Left forelimb (tissue), 1 donor: Measurements from ENCODE around the gene ERF.
"Not testable (repeated sequence)": the region's sequence is repeated elsewhere in the genome, so short reads cannot be mapped to it uniquely, and the experiment has no call there.

Experiments used
- DNase-seq: peaks from one replicate; pipeline ENCODE4 v3.0.0-alpha.2; 2018; ENCODE audit warnings: low spot score

The ERF gene

DNA sequence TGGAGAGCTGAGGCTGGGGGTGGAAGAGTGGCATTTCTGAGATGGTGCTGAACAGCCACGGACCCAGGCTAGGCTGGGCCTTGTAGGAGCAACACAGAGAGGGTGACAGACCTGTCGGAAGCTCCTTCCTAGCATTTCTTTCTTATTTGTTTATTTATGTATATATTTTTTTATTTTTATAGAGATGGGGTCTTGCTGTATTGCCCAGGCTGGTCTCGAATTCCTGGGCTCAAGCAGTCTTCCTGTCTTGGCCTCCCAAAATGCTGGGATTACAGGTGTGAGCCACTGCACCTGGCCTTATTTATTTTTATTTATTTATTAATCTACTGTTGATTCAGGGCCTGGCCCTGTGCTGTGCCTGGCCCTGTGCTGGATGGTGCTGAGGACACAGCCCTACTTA lies 20.6 kb upstream of the ERF start:
- DNase-seq: no peak

DNA sequence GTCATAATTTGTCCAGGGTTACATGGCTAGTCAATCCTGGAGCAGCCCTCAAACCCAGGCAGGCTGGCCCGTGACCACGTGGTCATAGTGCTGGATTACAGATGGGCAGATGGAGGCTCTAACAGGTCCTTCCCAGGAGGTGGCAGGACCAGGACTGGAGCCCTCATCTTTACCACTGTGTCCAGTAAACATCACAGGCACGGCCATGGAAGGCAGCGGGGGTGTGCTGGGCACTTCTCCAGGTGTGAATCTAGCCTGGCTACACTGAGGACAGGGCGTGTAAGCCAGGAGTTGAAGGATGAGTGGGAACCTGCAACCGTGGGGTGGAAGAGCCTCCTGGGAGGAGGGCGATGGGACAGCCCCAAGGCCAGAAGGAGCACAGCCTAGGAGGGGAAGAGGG lies 20.2 kb upstream of the ERF start:
- DNase-seq: no peak

DNA sequence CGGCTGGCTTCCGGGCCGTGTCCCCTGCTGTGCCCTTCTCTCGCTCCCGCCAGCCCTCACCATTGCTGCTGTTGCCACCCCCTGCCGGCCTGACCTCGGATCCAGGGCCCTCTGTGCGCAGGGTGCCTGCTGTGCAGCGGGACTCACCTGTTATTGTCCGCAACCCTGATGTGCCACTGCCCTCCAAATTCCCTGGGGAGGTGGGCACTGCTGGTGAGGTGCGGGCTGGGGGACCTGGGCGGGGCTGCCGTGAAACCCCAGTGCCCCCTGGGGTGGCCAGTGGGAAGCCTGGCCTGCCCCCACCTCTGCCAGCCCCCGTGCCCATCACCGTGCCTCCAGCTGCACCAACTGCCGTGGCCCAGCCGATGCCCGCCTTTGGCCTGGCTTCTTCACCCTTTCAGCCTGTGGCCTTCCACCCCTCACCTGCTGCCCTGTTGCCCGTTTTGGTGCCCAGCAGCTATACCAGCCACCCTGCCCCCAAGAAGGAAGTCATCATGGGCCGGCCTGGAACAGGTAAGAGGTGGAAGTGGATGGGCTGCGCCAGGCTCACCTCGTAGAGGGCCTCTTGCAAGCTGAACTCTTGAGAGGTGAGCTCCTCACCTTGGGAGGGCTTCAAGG lies 19.2 kb upstream of the ERF start:
- no peak for DNase-seq

DNA sequence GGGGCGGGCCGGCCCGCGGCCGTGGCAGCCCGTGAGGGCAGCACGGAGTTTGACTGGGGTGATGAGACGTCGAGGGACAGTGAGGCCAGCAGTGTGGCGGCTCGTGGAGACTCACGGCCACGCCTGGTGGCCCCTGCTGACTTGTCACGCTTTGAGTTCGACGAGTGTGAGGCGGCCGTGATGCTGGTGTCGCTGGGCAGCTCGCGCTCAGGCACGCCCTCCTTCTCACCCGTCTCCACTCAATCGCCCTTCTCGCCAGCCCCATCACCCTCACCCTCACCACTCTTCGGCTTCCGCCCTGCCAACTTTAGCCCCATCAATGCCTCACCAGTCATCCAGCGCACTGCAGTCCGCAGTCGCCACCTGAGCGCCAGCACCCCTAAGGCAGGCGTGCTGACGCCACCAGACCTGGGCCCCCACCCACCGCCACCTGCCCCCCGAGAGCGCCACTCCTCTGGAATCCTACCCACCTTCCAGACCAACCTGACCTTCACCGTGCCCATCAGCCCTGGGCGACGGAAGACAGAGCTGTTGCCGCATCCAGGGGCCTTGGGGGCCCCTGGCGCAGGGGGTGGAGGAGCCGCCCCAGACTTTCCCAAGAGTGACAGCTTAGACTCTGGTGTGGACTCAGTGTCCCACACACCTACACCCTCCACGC lies 18.6 kb upstream of the ERF start:
- DNase-seq: no peak

DNA sequence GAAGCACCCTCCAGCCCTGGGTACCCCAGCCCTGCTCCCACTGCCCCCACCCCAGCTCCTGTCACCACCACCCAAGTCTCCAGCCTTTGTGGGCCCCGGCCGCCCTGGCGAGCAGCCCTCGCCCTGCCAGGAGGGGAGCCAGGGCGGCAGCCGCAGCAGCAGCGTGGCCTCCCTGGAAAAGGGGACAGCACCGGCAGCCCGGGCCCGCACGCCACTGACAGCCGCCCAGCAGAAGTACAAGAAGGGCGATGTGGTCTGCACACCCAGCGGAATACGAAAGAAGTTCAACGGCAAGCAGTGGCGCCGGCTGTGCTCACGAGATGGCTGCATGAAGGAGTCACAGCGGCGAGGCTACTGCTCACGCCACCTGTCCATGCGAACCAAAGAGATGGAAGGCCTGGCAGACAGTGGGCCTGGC lies 18.1 kb upstream of the ERF start:
- no peak for DNase-seq

DNA sequence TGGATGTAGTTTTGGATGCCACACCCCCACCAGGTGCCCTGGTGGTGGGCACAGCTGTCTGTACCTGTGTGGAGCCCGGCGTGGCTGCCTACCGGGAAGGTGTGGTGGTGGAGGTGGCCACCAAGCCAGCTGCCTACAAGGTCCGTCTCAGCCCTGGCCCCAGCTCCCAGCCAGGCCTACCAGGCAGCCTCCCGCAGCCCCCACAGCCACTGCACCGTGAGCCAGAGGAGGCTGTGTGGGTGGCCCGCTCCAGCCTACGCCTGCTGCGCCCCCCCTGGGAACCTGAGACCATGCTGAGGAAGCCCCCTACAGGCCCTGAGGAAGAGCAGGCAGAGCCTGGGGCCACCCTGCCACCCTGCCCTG lies 17.6 kb upstream of the ERF start:
- no peak for DNase-seq

DNA sequence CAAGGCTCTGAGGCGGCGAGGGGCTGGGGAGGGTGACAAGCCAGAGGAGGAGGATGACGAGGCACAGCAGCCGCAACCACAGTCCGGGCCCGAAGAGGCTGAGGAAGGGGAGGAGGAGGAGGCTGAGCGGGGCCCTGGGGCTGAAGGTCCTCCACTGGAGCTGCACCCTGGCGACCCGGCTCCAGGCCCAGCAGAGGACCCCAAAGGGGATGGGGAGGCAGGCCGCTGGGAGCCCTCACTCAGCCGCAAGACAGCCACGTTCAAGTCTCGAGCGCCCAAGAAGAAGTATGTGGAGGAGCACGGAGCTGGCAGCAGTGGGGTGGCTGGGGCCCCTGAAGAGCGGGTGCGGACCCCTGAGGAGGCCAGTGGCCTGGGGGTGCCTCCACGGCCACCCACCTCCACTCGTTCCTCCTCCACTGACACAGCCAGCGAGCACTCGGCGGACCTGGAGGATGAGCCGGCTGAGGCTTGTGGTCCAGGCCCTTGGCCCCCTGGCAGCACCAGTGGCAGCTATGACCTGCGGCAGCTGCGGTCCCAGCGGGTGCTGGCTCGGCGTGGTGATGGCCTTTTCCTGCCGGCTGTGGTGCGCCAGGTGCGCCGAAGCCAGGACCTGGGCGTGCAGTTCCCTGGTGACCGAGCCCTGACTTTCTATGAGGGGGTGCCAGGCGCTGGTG lies 17.1 kb upstream of the ERF start:
- DNase-seq: no peak

DNA sequence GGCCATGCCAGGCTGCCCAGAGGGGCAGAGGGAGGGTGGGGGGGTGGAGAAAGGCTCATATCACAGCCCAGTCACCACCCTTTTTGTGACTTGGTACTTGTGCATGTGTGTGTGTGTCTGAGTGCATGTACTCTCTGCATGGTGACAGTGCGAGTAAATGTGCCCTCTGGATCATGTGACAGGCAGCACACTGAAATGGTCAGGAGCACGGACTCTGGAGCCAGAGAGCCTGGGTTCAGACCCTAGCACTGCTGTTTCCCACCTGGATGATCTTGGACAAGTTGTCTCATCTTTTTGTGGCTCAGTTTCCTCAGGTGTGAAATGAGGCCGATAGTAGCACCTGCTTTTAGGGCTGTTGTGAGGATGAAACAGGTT lies 16.1 kb upstream of the ERF start:
- DNase-seq: no peak

DNA sequence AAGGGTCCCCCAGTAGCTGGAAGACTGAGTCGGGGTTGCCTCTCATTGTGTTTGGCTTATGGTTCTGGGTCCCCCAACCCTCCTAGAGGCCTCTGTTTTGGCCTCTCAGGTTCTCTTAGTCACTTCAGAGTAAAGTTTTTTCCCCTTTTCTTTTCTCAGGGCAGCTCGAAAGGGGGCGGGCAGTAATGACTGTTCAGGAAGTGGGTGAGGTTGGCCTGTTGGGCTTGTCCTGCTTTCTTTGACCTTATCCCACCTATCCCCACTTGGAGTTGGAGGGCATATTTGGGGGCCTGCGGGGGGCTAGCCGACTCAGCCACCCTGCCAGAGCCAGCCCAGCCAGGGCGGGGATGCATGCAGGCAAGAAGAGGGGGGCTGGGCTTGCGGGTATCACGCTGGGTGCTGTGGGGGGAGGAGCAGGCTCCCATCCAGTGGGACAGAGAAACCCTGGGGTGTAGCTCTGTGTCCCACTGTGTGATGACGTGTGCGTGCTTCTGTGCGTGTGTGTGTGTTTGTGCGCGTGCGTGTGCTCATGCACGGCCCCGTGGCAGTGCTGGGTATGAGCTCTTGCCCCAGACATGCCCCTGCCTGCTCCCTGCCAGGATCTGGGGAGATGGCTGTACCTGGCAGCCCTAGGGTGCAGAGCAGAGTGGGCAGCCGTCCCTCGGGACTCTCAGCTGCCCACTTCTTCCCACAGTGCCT lies 15.6 kb upstream of the ERF start:
- no peak for DNase-seq

DNA sequence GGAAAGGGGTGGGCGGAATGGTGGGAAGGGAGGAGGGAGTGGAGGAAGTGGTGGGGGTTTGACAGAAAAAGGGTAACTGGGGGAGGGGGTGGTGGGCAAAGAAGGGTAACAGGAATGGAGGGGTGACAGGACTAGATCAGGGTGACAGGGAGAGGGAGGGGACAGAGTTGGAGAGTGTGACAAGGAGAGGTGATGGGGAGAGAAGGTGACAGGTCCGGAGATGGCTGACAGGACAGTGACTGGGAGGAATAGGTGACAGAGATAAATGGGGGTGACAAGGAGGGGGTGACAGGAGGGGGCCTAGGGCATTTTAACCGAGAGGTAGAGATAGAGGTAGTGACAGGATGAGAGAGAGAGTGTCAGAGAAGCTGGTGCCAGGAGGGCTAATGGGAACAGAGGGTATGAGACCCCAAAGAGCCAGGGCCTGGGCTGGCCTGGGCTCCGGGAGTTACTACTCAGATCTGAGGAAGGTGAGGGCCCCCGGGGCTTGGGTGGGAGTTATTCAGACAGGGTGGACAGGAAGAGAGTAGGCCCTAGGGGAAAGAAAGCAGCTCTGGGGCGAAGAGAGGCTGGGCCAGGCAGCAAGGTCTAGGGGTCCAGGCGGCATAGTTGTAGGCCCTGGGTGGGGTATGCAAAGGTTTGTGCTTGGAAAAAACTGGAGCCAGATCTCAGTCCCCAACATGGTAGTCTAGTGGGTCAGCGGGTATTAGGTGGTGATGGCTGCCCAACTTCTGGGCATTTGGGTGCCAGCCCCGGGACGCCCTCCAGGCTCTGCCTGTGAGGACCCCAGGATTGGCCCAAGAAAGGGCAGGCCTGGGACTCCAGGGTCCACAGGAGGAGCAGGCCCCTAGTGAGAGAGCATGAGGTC lies 14.8 kb upstream of the ERF start:
- DNase-seq: no peak

DNA sequence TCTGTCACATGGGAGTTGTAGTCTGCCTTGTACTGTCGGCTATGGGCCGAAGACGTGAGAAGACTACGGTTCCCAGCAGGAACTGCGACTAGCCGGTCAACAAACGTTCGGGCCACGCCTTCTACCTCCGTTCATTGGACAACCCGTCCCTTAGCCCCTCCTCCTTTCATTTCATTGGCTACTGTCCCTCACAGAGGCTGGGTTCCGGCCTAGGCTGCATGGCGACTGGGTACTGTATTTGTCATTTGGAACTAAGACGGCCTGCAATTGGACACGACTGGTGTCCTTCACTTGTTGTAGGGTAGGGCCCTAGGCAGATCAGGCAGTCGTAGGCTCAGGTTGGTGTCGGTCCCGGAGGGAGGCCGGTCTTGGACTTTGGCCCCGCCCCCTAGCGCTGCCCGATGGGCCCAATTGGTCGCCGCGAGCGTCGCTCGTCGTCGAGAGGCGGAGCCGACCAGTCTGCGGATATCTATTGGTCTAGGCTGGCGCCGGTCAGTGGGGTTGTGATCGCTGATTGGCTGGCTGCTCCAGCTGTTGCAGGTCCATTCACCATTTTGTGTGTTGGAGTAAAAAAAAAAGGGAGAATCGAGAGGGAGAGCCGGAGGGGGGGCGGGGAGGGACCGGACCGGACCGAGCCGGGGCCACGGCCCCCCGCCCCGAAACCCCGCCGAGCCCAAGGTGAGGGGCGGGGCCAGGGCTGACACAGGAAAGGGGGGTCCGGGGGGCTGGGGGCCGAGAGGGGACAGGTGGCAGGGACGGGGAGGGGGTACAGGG lies 14.0 kb upstream of the ERF start, which contains the start of gene CIC:
Gene CIC (plus strand): TSS at position 549 of the 774 bp plus-strand sequence. CDS start 2,532 bp downstream, outside the sequence.
- DNase-seq: peak; percentile 100

DNA sequence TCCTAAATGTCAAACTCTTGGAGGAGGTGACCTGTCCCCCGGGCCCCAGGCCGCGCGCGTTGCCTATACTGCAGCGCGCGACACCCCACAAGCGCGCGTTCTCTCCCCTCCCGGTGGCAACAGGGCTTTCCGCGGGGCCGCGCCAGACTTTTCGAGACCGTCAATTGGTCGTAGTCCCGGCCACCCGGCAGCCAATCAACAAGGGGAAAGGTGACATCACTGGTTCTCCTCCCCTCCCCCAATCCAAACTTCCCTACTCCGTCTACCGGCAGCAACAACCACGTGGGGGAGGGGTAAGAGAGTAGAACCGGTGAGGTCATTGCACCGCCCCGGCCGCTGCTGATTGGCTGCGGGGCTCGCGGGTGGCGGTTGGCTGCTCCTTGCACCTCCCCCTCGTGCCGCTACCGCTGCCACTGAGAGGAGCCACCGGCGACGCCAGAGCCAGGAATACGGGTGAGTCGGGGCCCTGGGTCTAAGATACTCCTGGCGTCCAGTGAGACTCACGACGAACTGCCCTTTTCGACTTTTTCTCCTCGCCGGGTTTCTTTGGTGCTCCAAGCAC lies 13.3 kb upstream of the ERF start:
- DNase-seq: peak; percentile 99

DNA sequence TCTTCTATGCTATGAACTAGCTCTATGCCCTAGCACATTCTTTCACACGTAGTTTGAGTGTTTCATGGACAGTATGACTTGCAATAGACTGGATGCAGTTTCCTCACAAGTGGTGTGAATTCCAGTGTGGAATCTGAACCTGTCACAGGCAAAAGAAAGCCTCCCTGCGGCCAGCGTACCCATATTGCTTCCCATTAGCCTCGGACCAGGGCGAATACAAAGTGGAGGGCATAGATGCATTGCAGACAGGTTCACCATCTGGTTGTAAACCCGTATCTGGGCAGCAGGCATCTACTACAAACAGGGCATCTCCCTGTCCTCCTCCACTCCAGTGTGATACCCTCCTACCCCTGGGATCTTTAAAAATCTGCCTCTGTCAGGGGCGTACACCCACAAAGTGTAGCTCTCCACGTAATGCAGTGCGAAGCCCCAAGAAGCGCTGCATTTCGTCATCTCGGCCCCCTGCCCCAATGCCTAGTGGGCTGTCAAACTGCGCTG lies 12.8 kb upstream of the ERF start:
- no peak for DNase-seq

DNA sequence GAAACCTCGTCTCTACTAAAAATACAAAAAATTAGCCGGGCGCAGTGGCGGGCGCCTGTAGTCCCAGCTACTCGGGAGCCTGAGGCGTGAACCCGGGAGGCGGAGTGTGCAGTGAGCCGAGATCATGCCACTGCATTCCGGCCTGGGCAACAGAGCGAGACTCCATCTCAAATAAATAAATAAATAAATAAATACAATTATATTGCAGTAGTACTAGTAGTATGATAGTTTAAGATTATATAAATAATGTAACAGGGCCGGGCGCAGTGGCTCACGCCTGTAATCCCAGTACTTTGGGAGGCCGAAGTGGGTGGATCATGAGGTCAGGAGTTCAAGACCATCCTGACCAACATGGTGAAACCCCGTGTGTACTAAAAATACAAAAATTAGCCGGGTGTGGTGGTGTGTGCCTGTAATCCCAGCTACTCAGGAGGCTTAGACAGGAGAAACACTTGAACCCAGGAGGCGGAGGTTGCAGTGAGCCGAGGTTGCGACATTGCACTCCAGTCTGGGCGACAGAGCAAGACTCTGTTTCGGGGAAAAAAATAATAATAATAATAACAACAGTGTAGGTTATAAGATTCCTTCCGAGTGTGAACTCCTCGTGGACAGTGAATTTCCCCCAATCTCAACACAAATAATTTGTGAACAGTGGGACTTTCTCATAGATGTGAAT lies 12.1 kb upstream of the ERF start:
- not testable (repeated sequence) for DNase-seq

DNA sequence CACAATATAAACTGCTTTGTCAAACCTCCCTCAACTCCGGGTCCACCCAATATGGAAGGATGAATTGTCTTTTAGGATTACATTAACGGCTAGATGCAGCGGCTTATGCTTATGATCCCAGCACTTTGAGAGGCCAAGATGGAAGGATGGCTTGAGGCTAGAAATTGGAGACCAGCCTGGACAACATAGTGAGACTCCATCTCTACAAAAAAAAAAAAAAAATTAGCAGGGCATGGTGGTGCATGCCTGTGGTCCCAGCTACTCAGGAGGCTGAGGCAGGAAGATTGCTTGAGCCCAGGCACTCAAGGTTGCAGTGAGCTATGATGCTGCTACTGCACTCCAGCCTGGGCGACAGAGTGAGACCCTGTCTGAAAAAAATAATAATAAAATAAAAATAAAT lies 11.2 kb upstream of the ERF start:
- not testable (repeated sequence) for DNase-seq

DNA sequence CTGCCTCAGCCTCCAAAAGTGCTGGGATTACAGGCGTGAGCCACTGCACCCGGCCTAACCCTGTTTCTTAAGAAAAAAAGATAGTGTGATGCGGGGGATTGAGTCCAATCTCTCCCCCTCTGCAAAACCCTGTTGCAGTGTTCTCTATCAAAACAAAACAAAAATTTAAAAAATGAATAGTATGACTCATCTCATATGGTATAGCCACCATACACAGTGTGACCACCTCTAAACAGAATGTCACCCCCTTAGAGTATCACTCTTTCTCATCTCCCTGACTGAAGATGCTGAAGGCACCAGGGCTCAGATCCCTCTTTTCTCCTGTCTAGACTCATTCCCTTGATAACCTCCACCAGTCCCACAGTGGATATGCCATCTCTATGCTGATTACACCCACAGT lies 6.8 kb upstream of the ERF start:
- DNase-seq: no peak

DNA sequence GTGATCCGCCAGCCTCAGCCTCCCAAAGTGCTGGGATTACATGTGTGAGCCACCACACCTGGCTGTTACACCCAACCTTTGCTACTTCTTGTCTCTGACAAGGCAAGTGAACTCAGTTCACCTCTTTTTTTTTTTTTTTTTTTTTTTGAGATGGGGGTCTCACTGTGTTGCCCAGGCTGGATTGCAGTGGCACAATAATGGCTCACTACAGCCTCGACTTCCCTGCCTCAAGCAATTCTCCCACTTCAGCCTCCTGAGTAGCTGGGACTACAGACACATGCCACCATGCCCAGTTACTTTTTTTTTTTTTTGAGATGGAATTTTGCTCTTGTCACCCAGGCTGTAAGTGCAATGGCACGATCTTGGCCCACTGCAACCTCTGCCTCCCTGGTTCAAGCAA lies 2.9 kb upstream of the ERF start:
- DNase-seq: not testable (repeated sequence)

DNA sequence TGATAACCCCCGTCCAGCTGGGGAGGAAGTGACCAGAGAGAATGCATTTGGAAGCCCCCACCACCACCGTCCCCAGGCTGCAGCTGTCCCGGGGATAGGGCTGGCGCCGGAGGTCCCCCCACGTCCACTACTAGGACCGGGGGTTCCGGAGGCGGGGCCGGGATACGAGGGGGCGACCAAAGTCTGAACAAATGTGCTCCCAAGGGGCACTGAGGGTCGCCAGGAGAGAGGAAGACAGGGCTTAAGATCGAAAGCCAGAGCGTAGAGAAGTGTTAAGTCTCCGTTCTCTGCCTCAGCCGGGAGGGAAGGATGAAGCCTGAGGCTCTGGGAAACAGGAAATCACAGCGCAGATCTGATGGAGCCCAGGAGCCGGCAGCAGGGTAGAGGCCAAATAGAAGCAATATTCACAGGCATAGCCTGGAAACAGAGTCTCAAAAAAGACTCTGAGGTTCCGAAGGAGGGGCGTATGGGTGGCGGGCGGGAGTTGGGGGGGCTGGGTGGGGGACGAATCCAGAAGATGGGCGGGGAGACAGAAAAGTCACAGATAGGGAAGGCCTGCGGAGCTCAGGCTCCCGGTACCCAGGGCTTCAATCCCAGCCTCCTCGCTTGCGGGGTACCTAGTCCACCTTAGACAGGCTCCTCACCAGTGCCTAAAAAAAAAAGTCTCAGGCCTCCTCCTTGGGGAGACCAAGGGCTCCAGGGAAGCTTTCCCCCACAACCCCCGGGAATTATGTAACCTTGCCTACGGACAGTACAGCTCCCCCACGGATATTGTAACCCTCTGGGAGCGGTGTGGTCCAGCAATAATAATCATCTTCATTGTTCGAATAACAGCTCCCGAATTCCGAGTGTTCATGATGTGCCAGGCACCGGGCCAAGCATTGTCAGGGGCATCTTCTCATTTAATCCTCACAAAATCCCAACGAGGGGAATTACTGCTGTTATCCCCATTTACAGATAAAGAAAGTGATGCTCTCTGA lies 1.1 kb upstream of the ERF start:
- DNase-seq: peak; percentile 81
